ENCODE data around the gene LRPPRC.
A peak's percentile ranks its signal among the peaks of the same experiment; 100 is the strongest.
"Not testable (repeated sequence)": the region's sequence is repeated elsewhere in the genome, so short reads cannot be mapped to it uniquely, and the experiment has no call there.

LRPPRC gene

GRCh38 chr2:43995733-43996533, at the start of gene LRPPRC:
Gene LRPPRC (minus strand): TSS chr2:43995989. CDS start chr2:43995947, 42 bp downstream.
- DNase-seq (ENCODE audit: low spot score): peak; percentile 95

GRCh38 chr2:44045061-44045460, 49.3 kb upstream of the LRPPRC start:
- no peak for DNase-seq (ENCODE audit: low spot score)

GRCh38 chr2:44044281-44044720, 48.5 kb upstream of the LRPPRC start:
- peak; percentile 83 for DNase-seq (ENCODE audit: low spot score)

GRCh38 chr2:44040365-44040764, 44.6 kb upstream of the LRPPRC start:
- DNase-seq (ENCODE audit: low spot score): no peak

- DNase-seq (ENCODE audit: low spot score): no peak
These were observed 42.5 kb upstream of the LRPPRC start for GRCh38 chr2:44038277-44038676.

- DNase-seq (ENCODE audit: low spot score): no peak
These were observed 41.4 kb upstream of the LRPPRC start for GRCh38 chr2:44037221-44037620.

GRCh38 chr2:44033947-44034346, 38.2 kb upstream of the LRPPRC start:
- no peak for DNase-seq (ENCODE audit: low spot score)

- DNase-seq (ENCODE audit: low spot score): not testable (repeated sequence)
These were observed 31.3 kb upstream of the LRPPRC start for GRCh38 chr2:44027076-44027475.

GRCh38 chr2:44016282-44016681, 20.5 kb upstream of the LRPPRC start:
- no peak for DNase-seq (ENCODE audit: low spot score)

GRCh38 chr2:44015239-44015638, 19.4 kb upstream of the LRPPRC start:
- DNase-seq (ENCODE audit: low spot score): no peak

- DNase-seq (ENCODE audit: low spot score): not testable (repeated sequence)
These were observed 17.4 kb upstream of the LRPPRC start for GRCh38 chr2:44013205-44013604.

- DNase-seq (ENCODE audit: low spot score): peak; percentile 65
These were observed 14.5 kb upstream of the LRPPRC start for GRCh38 chr2:44010266-44010665.

GRCh38 chr2:44009136-44009735, 13.4 kb upstream of the LRPPRC start:
- no peak for DNase-seq (ENCODE audit: low spot score)

- DNase-seq (ENCODE audit: low spot score): no peak
These were observed 10.1 kb upstream of the LRPPRC start for GRCh38 chr2:44005846-44006245.

GRCh38 chr2:44004735-44005602, 9.2 kb upstream of the LRPPRC start:
- no peak for DNase-seq (ENCODE audit: low spot score)

GRCh38 chr2:44001716-44002115, 5.9 kb upstream of the LRPPRC start:
- peak; percentile 13 for DNase-seq (ENCODE audit: low spot score)

- no peak for DNase-seq (ENCODE audit: low spot score)
These were observed 2.5 kb upstream of the LRPPRC start for GRCh38 chr2:43998263-43998662.

- DNase-seq (ENCODE audit: low spot score): no peak
These were observed 2.4 kb downstream of the LRPPRC start for GRCh38 chr2:43993437-43993836.

- DNase-seq (ENCODE audit: low spot score): no peak
These were observed 6.2 kb downstream of the LRPPRC start for GRCh38 chr2:43989545-43989944.

- DNase-seq (ENCODE audit: low spot score): no peak
These were observed 9.2 kb downstream of the LRPPRC start for GRCh38 chr2:43986600-43986999.

- no peak for DNase-seq (ENCODE audit: low spot score)
These were observed 10.4 kb downstream of the LRPPRC start for GRCh38 chr2:43985359-43985758.

GRCh38 chr2:43984533-43984932, 11.3 kb downstream of the LRPPRC start:
- no peak for DNase-seq (ENCODE audit: low spot score)

- no peak for DNase-seq (ENCODE audit: low spot score)
These were observed 14.9 kb downstream of the LRPPRC start for GRCh38 chr2:43980902-43981301.
